PC-3 (cell line): ENCODE results near the gene SLC38A10. TPM values are rescaled to one million over a fixed set of nuclear protein-coding genes. Genes with fewer than 3 reads are reported as not detected.

Source experiments
- ATAC-seq: fragments of 200-7000 bp; cut with Tn5 transposase; 2 replicates; pipeline ENCODE4 v1.9.1; 2020; ENCODE audit warnings: mild to moderate bottlenecking, moderate library complexity
- BruUV-seq: library from RNA; stranded (reverse); fragments of 400-500 nt; replicated peaks from 2 replicates; lab custom pipeline; 2021; lab: Mats Ljungman, UMichigan
- CTCF ChIA-PET: fragments of 300-600 bp; sonication (Branson Sonifier 250); formaldehyde crosslinking; loops from one replicate; lab custom pipeline; 2022; ENCODE audit warnings: antibody characterized with exemption; lab: Charles Lee
- POLR2A ChIA-PET: fragments of 300-600 bp; sonication (Branson Sonifier 250); formaldehyde crosslinking; loops from one replicate; lab custom pipeline; 2022; ENCODE audit warnings: antibody characterized with exemption; ENCODE audit not compliant: unreplicated experiment; lab: Charles Lee
- DNase-seq: peaks from one replicate; pipeline ENCODE4 v3.0.0-alpha.2; 2015
- H2AFZ ChIP-seq: fragments of 300-600 bp; sonication (generic); 2 replicates; pipeline ENCODE4 v1.6.0; 2016; ENCODE audit warnings: antibody characterized with exemption, low read length
- H3F3A ChIP-seq: fragments of 300-600 bp; sonication (generic); one replicate; pipeline ENCODE4 v1.6.0; 2017; ENCODE audit warnings: antibody characterized with exemption, low read length, control low read depth, mild to moderate bottlenecking; ENCODE audit not compliant: unreplicated experiment
- H3K27ac ChIP-seq: fragments of 300-600 bp; sonication (generic); 2 replicates; pipeline ENCODE4 v1.5.1; 2016; ENCODE audit warnings: mild to moderate bottlenecking, low read length
- H3K27me3 ChIP-seq: fragments of 300-600 bp; sonication (generic); 2 replicates; pipeline ENCODE4 v1.6.1; 2016; ENCODE audit warnings: low read length, mixed read lengths
- H3K36me3 ChIP-seq: fragments of 300-600 bp; sonication (generic); 2 replicates; pipeline ENCODE4 v1.6.1; 2016; ENCODE audit warnings: low read depth, mixed run types, low read length, mixed read lengths
- H3K4me1 ChIP-seq: fragments of 300-600 bp; sonication (generic); 2 replicates; pipeline ENCODE4 v1.5.1; 2016; ENCODE audit warnings: low read length; ENCODE audit not compliant: insufficient read depth
- H3K4me2 ChIP-seq: fragments of 300-600 bp; sonication (generic); 2 replicates; pipeline ENCODE4 v1.6.0; 2016; ENCODE audit warnings: low read length
- H3K4me3 ChIP-seq: fragments of 300-600 bp; sonication (generic); 2 replicates; pipeline ENCODE4 v1.5.1; 2016; ENCODE audit warnings: mild to moderate bottlenecking, low read length, mixed read lengths
- H3K79me2 ChIP-seq: fragments of 300-600 bp; sonication (generic); 2 replicates; pipeline ENCODE4 v1.6.1; 2017; ENCODE audit warnings: low read length, mixed read lengths
- H3K9ac ChIP-seq: fragments of 300-600 bp; sonication (generic); 2 replicates; pipeline ENCODE4 v1.6.0; 2016; ENCODE audit warnings: mild to moderate bottlenecking, low read length
- H3K9me2 ChIP-seq: fragments of 300-600 bp; sonication (generic); replicated peaks from 2 replicates; pipeline ENCODE4 v1.6.1; 2016; ENCODE audit warnings: mixed run types, low read length, mixed read lengths
- H3K9me3 ChIP-seq: fragments of 300-600 bp; sonication (generic); 2 replicates; pipeline ENCODE4 v1.6.1; 2016; ENCODE audit warnings: low read length, mixed read lengths
- H4K20me1 ChIP-seq: fragments of 300-600 bp; sonication (generic); 2 replicates; pipeline ENCODE4 v1.6.1; 2016; ENCODE audit warnings: low read length, mixed read lengths
- CTCF ChIP-seq: fragments of 300-600 bp; sonication (generic); conservative IDR thresholded peaks from 2 replicates; pipeline ENCODE4 v1.5.1; 2017; ENCODE audit warnings: antibody characterized with exemption, low read depth, mild to moderate bottlenecking, low read length
- EZH2 ChIP-seq: fragments of 300-600 bp; sonication (generic); IDR thresholded peaks from one replicate; pipeline ENCODE4 v1.6.1; 2017; ENCODE audit warnings: antibody characterized with exemption, mild to moderate bottlenecking, low read length; ENCODE audit not compliant: unreplicated experiment
- EZH2phosphoT487 ChIP-seq: fragments of 300-600 bp; sonication (generic); IDR thresholded peaks from 2 replicates; pipeline ENCODE4 v1.6.1; 2018; ENCODE audit warnings: mild to moderate bottlenecking, antibody characterized with exemption, low read length, borderline replicate concordance
- intact Hi-C: fragments of 100-400 bp; cut with micrococcal nuclease; formaldehyde crosslinking; loops from 2 replicates; pipeline ENCODE4 v1.9.0; 2023
- total RNA-seq: library from RNA; depleted of rRNA; stranded (reverse); fragments of >200 nt; gene quantifications from 2 replicates; pipeline ENCODE4 v1.2.3, GENCODE V29; 2014

The SLC38A10 gene
- total RNA-seq, 1 experiment from 2014 or later, result 77.8 TPM

GRCh38 chr17:81323411-81323868, 28.3 kb upstream of the SLC38A10 start:
- ChIA-PET POLR2A (no interaction called here), CTCF (no interaction called here)
- intact Hi-C loops, result no loop called here

GRCh38 chr17:81323083-81323369, 27.9 kb upstream of the SLC38A10 start:
- no peak for TF ChIP-seq EZH2phosphoT487
- no peak for TF ChIP-seq CTCF
- no peak for TF ChIP-seq EZH2
- H3K79me2 ChIP-seq, result no peaks in the 10 kb centered on the region
- no peak for ATAC-seq

More at GRCh38 chr17:81323411-81323868, 28.3 kb upstream of the SLC38A10 start:
- Histone ChIP-seq H3K9me2 (no peaks in the 10 kb centered on the region), H3K9me3 (no peaks in the 10 kb centered on the region), H3K4me1 (peaks cover 6% of the 10 kb centered on the region), H3F3A (no peaks in the 10 kb centered on the region), H2AFZ (no peak overlapping the region), H3K4me3 (no peak overlapping the region), H3K36me3 (no peaks in the 10 kb centered on the region), H3K9ac (no peak overlapping the region), H3K27me3 (no peaks in the 10 kb centered on the region), H3K27ac (no peak overlapping the region), H3K4me2 (no peak overlapping the region), H3K79me2 (no peaks in the 10 kb centered on the region), H4K20me1 (no peaks in the 10 kb centered on the region)
- TF ChIP-seq EZH2phosphoT487 (no peak), EZH2 (no peak), CTCF (no peak)
- ATAC-seq (no peak), DNase-seq (no peak)
- no TSS peak for BruUV-seq

GRCh38 chr17:81322271-81323082, 27.4 kb upstream of the SLC38A10 start:
- Histone ChIP-seq H3K36me3 (no peaks in the 10 kb centered on the region), H3K27me3 (no peaks in the 10 kb centered on the region), H3K79me2 (no peaks in the 10 kb centered on the region), H3K9ac (no peak overlapping the region), H3K9me2 (no peaks in the 10 kb centered on the region), H3K4me3 (no peak overlapping the region), H3K27ac (no peak overlapping the region), H4K20me1 (no peaks in the 10 kb centered on the region), H2AFZ (no peak overlapping the region), H3K4me2 (no peak overlapping the region), H3K4me1 (no peaks in the 10 kb centered on the region), H3K9me3 (no peaks in the 10 kb centered on the region), H3F3A (no peaks in the 10 kb centered on the region)
- intact Hi-C loops, result no loop called here
- ChIA-PET CTCF (interaction anchor here (0.9 kb wide), 1 partner anchor 13 kb away, joined by 3 read pairs; no protein-coding TSS in a partner anchor), POLR2A (no interaction called here)
- no TSS peak for BruUV-seq
- DNase-seq, result peak; percentile 36
- TF ChIP-seq EZH2phosphoT487, result no peak
- peak; percentile 57 for TF ChIP-seq CTCF
- no peak for TF ChIP-seq EZH2
- peak; percentile 27; the same call in 1 of the 2 replicates for ATAC-seq

More at GRCh38 chr17:81323083-81323369, 27.9 kb upstream of the SLC38A10 start:
- CTCF ChIA-PET, result no interaction called here
- no peak overlapping the region for H3K4me2 ChIP-seq
- no peaks in the 10 kb centered on the region for H3F3A ChIP-seq
- H3K4me1 ChIP-seq, result peaks cover 2% of the 10 kb centered on the region
- H3K4me3 ChIP-seq, result no peak overlapping the region
- H3K27ac ChIP-seq, result no peak overlapping the region
- H3K9me2 ChIP-seq, result no peaks in the 10 kb centered on the region
- no peaks in the 10 kb centered on the region for H3K36me3 ChIP-seq
- DNase-seq, result no peak
- intact Hi-C loops, result no loop called here
- POLR2A ChIA-PET, result no interaction called here
- H4K20me1 ChIP-seq, result no peaks in the 10 kb centered on the region
- no TSS peak for BruUV-seq
- H3K9ac ChIP-seq, result no peak overlapping the region
- H3K27me3 ChIP-seq, result no peaks in the 10 kb centered on the region
- no peak overlapping the region for H2AFZ ChIP-seq
- H3K9me3 ChIP-seq, result no peaks in the 10 kb centered on the region
